GM12892 (cell line): Measurements from ENCODE around the gene TAF3.

ENCODE experiments used
- POLR2A ChIP-seq: IDR thresholded peaks from 2 replicates; pipeline ENCODE4 v1.6.1; 2011; ENCODE audit warnings: low read depth, low read length, control low read depth
- POLR2AphosphoS5 ChIP-seq: IDR thresholded peaks from 2 replicates; pipeline ENCODE4 v1.6.1; 2011; ENCODE audit warnings: low read depth, low read length, control low read depth
- TAF1 ChIP-seq: IDR thresholded peaks from 2 replicates; pipeline ENCODE4 v1.6.1; 2011; ENCODE audit warnings: low read depth, mild to moderate bottlenecking, control low read depth, low read length, borderline replicate concordance

DNA sequence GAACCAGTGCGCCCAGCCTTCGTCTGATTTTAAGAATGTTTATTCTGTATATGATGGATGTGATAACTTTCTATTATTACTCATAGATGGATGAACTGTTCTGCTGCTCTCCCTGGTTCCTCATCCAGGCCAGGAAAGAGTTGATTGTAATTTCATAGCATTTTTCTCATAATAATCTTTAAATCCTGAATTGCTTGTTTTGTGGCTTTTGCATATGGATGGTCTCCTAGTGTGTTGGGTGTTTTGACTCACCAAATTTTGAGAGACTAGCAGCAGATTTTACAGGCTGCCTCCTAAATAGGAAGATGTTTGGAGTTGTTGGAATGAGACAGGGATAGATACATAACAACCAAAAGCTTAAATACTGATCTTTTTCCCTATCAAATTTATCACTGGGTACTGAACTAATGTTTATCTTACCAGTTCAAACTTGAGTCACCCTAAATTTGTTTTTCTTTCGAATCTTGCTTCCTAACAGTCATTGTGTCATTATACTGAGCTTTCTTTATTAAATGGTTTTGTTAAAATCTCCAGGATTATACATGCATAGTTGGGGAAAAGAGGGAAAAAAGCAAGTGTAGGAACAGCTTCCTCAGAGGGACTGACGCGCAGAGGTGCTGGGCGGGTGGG, 130.2 kb downstream of the TAF3 start:
- no peak for TF ChIP-seq TAF1
- TF ChIP-seq POLR2AphosphoS5 = no peak
- TF ChIP-seq POLR2A = no peak
